A673 (cell line): ENCODE results near the gene USP31.

Experiments used
- CTCF ChIP-seq: fragments of 300-800, 200-600 bp; sonication (generic); conservative IDR thresholded peaks from 2 replicates; pipeline ENCODE4 v1.5.1; 2017; ENCODE audit warnings: low read depth, mild to moderate bottlenecking, antibody characterized with exemption, low read length, moderate library complexity, mixed read lengths
- EZH2 ChIP-seq: fragments of 200-600 bp; sonication (generic); IDR thresholded peaks from 2 replicates; pipeline ENCODE4 v1.6.1; 2017; ENCODE audit warnings: borderline replicate concordance, low read depth, mild to moderate bottlenecking, mixed read lengths, antibody characterized with exemption, low read length; ENCODE audit not compliant: poor library complexity, severe bottlenecking

GRCh38 chr16:23131436-23131835 lies 17.8 kb downstream of the USP31 start:
- TF ChIP-seq EZH2 (no peak), CTCF (no peak)
